PC-9 (cell line): ENCODE measurements around the gene DUS1L.

Experiments
- EZH2 ChIP-seq: fragments of 200-600 bp; sonication (generic); IDR thresholded peaks from 2 replicates; pipeline ENCODE4 v1.8.0; 2017; ENCODE audit warnings: antibody characterized with exemption, low read depth
- TF ChIP-seq, protein P1 (sequence below): fragments of 200-600 bp; sonication (generic); conservative IDR thresholded peaks from 2 replicates; pipeline ENCODE4 v1.6.1; 2017; ENCODE audit warnings: mixed run types, antibody characterized with exemption, mild to moderate bottlenecking, moderate library complexity

DNA sequence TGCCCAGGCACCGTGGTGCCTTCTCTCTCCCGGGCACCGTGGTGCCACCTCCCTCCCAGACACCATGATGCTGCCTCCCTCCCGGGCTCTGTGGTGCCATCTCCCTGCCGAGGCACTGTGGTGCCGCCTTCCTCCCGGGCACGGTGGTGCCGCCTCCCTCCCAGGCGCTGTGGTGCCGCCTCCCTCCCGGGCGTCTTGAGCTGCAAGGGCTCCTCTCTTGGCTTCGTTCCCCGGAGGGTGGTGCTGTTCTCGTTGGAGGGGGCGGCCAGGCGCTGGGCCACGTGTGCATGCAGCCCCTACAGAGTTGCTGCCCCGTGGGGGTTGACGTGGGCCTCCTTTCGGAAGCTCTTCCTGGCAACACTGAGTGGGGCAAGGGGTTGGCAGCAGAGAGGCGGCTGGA, 51.2 kb downstream of the DUS1L start:
- TF ChIP-seq, protein P1, sequence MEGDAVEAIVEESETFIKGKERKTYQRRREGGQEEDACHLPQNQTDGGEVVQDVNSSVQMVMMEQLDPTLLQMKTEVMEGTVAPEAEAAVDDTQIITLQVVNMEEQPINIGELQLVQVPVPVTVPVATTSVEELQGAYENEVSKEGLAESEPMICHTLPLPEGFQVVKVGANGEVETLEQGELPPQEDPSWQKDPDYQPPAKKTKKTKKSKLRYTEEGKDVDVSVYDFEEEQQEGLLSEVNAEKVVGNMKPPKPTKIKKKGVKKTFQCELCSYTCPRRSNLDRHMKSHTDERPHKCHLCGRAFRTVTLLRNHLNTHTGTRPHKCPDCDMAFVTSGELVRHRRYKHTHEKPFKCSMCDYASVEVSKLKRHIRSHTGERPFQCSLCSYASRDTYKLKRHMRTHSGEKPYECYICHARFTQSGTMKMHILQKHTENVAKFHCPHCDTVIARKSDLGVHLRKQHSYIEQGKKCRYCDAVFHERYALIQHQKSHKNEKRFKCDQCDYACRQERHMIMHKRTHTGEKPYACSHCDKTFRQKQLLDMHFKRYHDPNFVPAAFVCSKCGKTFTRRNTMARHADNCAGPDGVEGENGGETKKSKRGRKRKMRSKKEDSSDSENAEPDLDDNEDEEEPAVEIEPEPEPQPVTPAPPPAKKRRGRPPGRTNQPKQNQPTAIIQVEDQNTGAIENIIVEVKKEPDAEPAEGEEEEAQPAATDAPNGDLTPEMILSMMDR, result no peak
- TF ChIP-seq EZH2, result no peak
